Measurements from ENCODE around the gene SFTA2. TPM values are rescaled to one million over a fixed set of nuclear protein-coding genes. Genes with fewer than 3 reads are reported as not detected.

Gene SFTA2
- total and polyA plus RNA-seq, 2 of the 8 experiments (the other 6 are each of a cell fraction or from before 2014, with no cell fraction given): not detected

DNA sequence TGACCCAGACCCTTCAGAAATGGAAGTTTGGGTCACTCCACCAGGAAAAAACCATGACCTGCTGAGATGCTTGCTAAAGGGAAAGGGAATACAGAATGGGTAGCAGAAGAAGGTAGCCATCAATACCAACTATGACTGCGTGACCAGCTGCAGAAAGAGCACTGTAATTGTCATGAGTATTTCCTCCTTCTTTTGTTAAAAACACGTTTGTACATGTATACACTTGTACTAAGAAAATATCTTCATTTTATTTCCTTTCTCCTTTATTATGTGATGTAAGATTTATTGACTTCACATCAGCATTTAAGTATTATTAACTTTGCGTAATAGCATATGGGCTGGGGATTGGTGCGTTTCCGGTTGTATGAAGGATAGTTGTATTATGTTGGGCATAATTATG, 39.0 kb upstream of the SFTA2 start:
- H2BK5ac ChIP-seq (ENCODE audit: low read depth, low read length): no peak overlapping the region
- FAIRE-seq: no peak

More for the DNA sequence above, 39.0 kb upstream of the SFTA2 start:
- Histone ChIP-seq H3K27me3 (replicated peaks in 1 of 4; ENCODE audit: control insufficient read depth in 3 of 4, extremely low read depth in 1 of 4, insufficient read depth in 3 of 4, low read length in 3 of 4) (no peaks in the 10 kb centered on the region), H3K9ac (replicated peaks in 1 of 4; ENCODE audit: extremely low read depth in 1 of 4, low read depth in 3 of 4, low read length in 3 of 4) (no peak overlapping the region), H4K5ac (ENCODE audit: insufficient read length, low read depth, low read length) (no peak overlapping the region), H3K23me2 (ENCODE audit: low read depth, low read length) (no peaks in the 10 kb centered on the region), H3K36me3 (ENCODE audit: control insufficient read depth in 2 of 4, insufficient read depth in 4 of 4, low read length in 3 of 4) (no peaks in the 10 kb centered on the region), H4K20me1 (replicated peaks in 1 of 2; ENCODE audit: control insufficient read depth in 1 of 2, insufficient read depth in 2 of 2, low read length in 2 of 2) (no peaks in the 10 kb centered on the region), H3K4me3 (ENCODE audit: extremely low read depth in 1 of 4, insufficient read depth in 2 of 4, low read depth in 3 of 4, low read length in 4 of 4) (no peak overlapping the region), H3K4ac (replicated peaks; ENCODE audit: insufficient read length, low read depth, low read length) (no peak overlapping the region), H3K4me1 (replicated peaks in 1 of 4; ENCODE audit: control insufficient read depth in 3 of 4, insufficient read depth in 4 of 4, low read length in 3 of 4) (peaks cover 0 to 4% (median 0%) of the 10 kb centered on the region in 4 experiments; a peak in 1 of 7 replicates), H2BK15ac (ENCODE audit: low read length) (no peak overlapping the region), H3K4me2 (ENCODE audit: insufficient read depth in 1 of 2, low read depth in 2 of 2, low read length in 2 of 2) (no peak overlapping the region), H3K56ac (replicated peaks; ENCODE audit: insufficient read length, low read depth, low read length) (no peak overlapping the region), H3K23ac (ENCODE audit: insufficient read length) (no peak overlapping the region), H3K79me1 (ENCODE audit: low read depth, low read length) (no peaks in the 10 kb centered on the region), H2BK120ac (replicated peaks; ENCODE audit: low read depth, low read length) (no peak overlapping the region), H3K18ac (ENCODE audit: extremely low read depth, low read length) (no peak overlapping the region), H3K27ac (ENCODE audit: low read depth, low read length) (no peak overlapping the region), H4K8ac (ENCODE audit: extremely low read depth, insufficient read depth, low read length) (no peak overlapping the region), H3K79me2 (ENCODE audit: control insufficient read depth in 1 of 2, insufficient read depth in 2 of 2, low read length in 2 of 2) (no peaks in the 10 kb centered on the region), H2AK5ac (ENCODE audit: low read depth, low read length) (no peak overlapping the region), H3K14ac (ENCODE audit: insufficient read length) (no peak overlapping the region), H2AFZ (ENCODE audit: low read length) (no peak overlapping the region), H3K9me3 (ENCODE audit: insufficient read depth in 2 of 2, low read depth in 1 of 2, low read length in 1 of 2) (no peaks in the 10 kb centered on the region), H2BK12ac (ENCODE audit: low read depth, low read length) (no peak overlapping the region), H2BK20ac (ENCODE audit: low read length) (no peak overlapping the region), H4K91ac (replicated peaks; ENCODE audit: insufficient read length, low read length) (no peak overlapping the region)
- TF ChIP-seq POLR2A (IDR thresholded peaks at IDR 0.05; ENCODE audit: control extremely low read depth in 1 of 2, low read depth in 2 of 2, low read length in 2 of 2) (no peak), CHD1 (IDR thresholded peaks at IDR 0.05; ENCODE audit: low read depth, low read length) (no peak), SRF (IDR thresholded peaks at IDR 0.05; ENCODE audit: low read depth, low read length) (no peak), SAP30 (IDR thresholded peaks at IDR 0.05; ENCODE audit: insufficient read depth, insufficient replicate concordance, low read length) (no peak), POU5F1 (IDR thresholded peaks at IDR 0.05; ENCODE audit: low read depth, low read length) (no peak), ZNF274 (IDR thresholded peaks at IDR 0.05; ENCODE audit: borderline replicate concordance, extremely low read depth, low read length) (no peak), EGR1 (IDR thresholded peaks at IDR 0.05; ENCODE audit: borderline replicate concordance, low read depth, low read length) (no peak), HDAC6 (IDR thresholded peaks at IDR 0.05; ENCODE audit: low read depth, low read length) (no peak), TEAD4 (IDR thresholded peaks at IDR 0.05; ENCODE audit: low read depth, low read length) (no peak), BRCA1 (IDR thresholded peaks at IDR 0.05; ENCODE audit: low read depth, low read length) (no peak), TAF1 (IDR thresholded peaks at IDR 0.05; ENCODE audit: low read depth, low read length) (no peak), TCF12 (IDR thresholded peaks at IDR 0.05; ENCODE audit: low read depth, low read length) (no peak), BACH1 (IDR thresholded peaks at IDR 0.05; ENCODE audit: low read length) (no peak), RXRA (IDR thresholded peaks at IDR 0.05; ENCODE audit: insufficient read depth, low read depth, low read length) (no peak), RBBP5 (IDR thresholded peaks at IDR 0.05; ENCODE audit: borderline replicate concordance, low read depth, low read length) (no peak)
- TF ChIP-seq, protein P1, sequence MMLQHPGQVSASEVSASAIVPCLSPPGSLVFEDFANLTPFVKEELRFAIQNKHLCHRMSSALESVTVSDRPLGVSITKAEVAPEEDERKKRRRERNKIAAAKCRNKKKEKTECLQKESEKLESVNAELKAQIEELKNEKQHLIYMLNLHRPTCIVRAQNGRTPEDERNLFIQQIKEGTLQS (IDR thresholded peaks at IDR 0.05; ENCODE audit: insufficient read depth, low read depth, low read length): no peak
- no peak for DNase-seq (ENCODE audit: low read depth in 1 of 2, low spot score in 2 of 2)
- WGBS, 2 experiments (ENCODE audit: extremely low coverage in 1 of 2, insufficient coverage in 1 of 2, insufficient read length in 1 of 2, insufficient replicate concordance in 2 of 2, low coverage in 1 of 2, low lambda C conversion rate in 2 of 2, missing lambda C conversion rate in 1 of 2): 91% methylated on average over 5 of the region's 5 CpGs; no CpG with 5 or more reads in 1 of the 2 experiments
- POLR2A ChIA-PET (ENCODE audit: partially characterized antibody): no interaction called here
- CTCF ChIA-PET (ENCODE audit: partially characterized antibody): no interaction called here
